GM19455 (cell line): ENCODE data around the gene ADAMTS7.
"Not testable (repeated sequence)": the region's sequence is repeated elsewhere in the genome, so short reads cannot be mapped to it uniquely, and the experiment has no call there.

ENCODE experiments used
- ATAC-seq: cut with Tn5 transposase; IDR thresholded peaks from one replicate; pipeline ENCODE4 v1.9.1; 2021; ENCODE audit not compliant: unreplicated experiment

The ADAMTS7 gene

DNA sequence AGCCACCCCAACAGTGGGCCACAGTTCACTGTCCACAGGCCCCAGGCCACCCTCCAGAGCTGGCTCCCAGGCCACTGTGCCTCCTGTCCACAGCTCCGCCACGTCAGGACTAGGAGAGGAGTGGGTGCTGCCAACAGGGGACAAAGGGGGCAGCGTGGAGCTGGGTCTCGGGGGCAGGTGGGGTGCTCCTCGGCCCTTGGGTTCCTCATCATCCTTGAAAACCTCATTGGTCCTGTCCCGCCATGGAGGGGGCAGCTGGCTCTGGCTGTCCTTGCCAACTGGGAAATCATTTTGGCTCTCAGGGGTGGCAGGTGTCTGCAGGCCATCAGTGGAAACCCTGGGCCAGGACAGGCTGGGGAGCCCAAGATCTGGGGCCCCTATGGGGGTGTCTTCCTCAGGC is 45.2 kb downstream of the ADAMTS7 start:
- ATAC-seq: no peak

DNA sequence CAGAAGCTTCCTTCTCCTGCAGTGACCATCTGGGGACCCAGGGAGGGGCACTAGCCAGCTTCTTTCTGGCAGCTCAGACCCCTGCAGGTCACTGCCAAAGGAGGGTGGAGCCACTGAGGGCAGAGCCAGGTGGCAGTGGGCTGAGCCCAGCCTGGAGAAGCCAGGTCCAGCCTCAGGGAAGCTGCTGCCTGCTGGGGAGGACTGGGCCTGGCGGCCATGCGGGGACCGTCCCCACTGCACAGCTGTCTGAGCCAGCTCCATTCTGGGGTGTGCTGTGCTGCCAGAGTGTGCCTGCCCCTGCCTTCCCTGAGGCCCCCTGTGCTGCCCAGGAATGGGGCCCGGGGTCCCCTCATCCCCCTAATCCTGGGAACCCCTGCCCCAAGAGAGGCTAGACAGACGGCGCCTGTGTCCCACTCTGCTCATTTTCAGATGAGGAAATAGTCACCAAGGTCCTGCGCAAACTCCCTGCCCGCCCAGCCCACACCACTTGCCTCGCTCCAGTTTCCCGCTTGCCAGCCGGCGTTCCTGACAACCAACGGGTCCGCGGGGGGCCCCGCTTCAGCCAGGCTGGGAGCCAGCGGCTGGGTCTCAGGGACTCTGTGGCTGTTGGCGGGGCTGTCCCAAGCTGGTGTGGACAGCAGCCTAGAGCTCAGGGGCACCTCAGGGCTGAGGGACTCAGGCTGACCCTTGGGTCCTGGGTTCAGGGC is 46.0 kb downstream of the ADAMTS7 start:
- not testable (repeated sequence) for ATAC-seq

DNA sequence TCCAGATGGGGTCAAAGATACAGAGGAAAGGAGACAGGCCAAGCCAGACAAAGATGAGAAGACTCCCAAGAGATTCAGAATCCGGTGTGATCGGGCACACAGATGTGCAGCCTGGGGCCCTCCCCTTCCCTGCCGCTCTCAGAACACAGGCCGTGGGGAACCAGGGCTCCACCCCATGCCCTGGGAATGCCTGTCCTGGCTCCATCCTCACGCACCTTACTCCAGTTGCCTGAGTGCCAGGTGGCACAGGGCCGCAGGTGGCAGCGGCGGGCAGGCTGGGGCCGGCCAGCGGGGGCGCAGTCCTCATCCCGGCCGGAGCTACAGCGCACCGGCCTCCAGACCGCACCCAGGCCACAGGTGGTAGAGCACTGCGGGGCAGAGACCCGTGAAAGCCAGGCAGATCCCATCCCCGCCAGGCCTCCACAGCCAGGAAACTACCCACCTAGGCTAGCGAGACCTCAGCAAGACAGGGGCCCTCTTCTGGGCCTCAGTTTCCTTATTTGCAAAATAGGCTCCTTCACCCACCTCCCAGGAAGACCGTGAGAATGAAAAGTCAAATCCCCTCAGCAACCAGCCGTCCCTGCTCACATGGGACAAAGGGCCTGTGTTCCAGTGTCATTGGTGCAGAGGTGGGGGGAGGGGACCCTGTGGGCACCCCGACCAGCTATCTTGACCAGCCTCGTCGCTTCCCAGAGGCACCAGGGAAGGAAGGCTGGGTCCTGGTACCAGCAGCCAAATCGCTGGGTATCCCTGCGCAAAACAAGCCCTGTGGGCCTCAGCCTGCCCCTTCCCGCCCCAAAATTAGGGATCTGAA is 46.7 kb downstream of the ADAMTS7 start:
- ATAC-seq: not testable (repeated sequence)

GRCh38 chr15:78763796-78764241 is 47.4 kb downstream of the ADAMTS7 start:
- no peak for ATAC-seq

DNA sequence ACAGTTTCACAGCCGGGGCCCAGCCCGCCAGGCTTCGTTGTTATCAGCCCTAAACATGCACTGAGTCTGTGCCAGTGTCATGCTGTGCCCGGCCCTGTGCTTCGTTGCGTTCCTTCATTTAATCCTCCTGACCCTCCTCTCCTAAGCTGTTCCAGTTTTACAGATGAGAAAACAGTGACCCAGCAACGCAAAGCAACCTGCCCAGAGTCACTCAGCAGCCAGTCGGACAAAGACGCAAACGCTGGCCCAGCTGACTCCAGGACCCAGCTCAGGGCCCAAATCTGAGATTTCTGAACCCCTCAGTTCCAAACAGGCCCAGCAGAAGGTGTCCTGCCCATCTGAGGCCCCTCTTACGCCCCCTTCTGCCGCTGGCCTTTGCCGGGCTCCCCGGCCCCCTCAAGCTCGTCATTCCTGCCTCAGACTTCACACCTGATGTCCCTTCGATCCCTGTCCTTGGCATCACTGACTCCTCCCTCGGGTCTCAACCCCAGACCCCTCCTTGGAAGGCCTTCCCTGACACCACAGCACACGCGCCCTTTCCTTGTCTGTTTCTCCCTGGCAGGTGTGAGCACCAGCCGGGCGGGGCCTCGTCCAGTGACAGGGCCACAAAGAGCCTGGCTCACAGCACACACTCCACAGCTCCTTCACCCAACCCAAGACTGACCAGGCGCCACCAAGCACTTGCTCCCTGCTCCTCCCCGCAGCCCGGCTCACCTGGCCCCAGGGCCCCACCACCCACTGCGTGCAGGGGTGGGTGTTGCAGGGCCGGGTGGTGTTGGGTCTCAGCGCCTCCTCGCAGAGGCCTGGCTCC is 48.1 kb downstream of the ADAMTS7 start:
- no peak for ATAC-seq

DNA sequence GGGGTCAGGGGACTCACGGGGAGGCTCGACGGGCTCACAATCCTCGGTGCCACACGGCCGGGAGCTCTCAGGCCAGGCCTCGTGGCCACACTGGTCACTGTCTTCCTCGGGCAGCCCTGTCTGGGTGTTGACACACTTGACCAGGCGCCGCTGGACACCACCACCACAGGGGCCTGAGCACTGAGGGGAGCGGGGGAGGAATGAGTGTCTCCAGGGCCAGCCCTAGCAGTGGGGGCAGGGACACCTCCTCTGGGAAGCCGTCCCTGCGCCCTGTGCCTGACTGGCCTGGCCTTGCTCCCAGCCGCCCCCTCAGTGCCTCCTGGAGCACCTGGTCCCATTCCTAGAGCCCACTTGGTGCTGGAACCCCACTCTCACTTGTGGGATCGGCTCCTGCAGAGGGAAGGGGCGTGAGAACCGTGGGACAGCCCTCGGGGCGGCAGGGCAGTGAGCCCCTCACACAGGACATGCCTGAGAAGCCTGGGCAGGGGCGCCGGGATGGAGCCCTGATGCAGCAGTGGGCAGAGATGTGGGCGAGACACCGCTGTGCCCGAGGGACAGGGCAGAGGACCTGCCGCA is 48.8 kb downstream of the ADAMTS7 start:
- ATAC-seq: not testable (repeated sequence)

DNA sequence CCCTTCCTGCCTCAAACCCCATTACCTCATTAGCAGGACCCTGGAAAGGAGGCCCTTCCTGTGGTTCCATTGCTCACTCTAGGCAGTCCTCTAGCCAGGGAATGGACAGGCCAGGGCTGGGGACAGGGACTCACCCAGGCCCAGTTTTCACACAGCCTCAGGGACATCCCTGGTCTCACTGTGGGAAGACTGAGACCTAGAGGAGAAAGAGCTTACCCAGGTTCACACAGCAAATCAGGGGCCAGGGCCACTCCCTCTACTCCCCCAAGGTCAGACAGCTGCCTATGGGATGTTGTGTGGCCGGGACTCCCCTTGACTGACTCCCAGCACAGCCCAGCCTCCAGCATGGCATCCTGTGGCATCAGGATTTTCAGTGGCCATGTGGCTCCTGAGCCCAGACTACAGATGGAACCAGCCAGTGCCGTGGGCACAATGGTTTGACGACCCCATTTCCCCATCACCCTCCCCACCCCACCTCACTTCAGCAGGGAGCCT is 49.3 kb downstream of the ADAMTS7 start:
- no peak for ATAC-seq

GRCh38 chr15:78761475-78761874 is 49.8 kb downstream of the ADAMTS7 start:
- ATAC-seq: peak; percentile 48

GRCh38 chr15:78761020-78761419 is 50.2 kb downstream of the ADAMTS7 start:
- ATAC-seq: no peak

- ATAC-seq: not testable (repeated sequence)
Observed at GRCh38 chr15:78760091-78760882, 51.0 kb downstream of the ADAMTS7 start.

DNA sequence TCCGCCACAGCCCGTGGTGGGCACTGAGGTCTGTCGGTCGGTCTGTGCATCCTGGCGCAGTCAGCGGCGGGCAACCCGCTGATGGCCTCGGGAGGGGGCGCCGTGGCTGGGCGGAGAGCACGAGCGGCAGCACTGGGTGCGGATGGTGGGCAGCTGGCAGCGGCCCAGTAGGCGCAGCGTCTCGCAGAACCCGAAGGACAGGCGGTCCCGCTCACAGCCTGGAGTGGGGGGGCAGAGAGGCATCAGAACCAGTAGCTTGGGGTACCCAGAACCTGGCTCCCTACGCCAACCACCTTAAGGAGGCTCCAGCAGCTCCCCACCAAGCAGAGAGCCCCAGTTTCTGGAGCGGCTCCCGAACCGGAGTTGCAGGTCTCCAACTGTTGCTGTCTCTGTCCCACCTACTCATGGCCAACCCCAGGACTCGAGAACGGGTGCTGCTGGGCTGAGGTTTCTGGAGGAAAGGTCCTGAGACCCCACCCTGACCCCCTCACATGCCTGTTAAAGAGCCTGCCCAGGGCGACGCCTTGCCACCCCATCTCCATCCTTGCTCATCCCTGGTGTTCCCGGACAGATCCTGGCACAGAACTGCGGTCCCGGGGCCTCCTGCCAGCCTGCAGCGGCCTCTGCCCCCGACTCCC is 51.8 kb downstream of the ADAMTS7 start:
- ATAC-seq: not testable (repeated sequence)

DNA sequence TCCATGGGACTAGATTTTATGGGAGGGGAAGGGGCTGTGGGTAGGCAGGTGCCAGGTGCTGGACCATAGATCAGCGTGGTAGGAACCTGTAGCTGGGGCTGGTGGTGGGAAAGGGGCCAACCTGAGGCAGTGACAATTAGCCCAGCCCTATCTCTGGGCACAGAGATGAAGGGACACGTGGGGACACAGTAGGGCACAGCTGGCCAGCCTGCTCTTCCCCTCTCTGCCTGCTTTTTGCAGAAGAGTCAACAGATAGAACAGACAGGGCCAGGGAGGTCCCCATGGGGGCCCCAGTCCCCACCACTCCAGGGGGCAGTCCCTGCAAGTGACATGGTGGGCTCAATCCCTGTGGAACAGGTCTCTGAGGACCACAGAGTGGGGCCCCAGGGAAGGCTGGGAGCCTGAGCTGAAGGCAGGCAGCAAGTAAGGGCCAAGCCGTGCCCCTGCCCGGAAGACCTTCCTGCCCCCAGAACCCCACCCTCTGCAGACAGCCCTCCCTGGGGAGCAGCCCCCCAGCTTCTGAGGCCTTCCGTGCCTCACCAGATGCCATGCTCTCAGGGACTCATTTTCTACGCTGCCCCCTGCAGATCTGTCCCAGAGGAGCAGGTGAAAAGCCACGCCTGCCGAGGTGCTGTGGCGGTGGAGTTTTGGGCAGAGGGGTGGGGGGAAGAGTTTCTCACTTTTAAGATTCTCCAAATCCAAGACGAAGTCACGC is 52.6 kb downstream of the ADAMTS7 start:
- ATAC-seq: not testable (repeated sequence)

DNA sequence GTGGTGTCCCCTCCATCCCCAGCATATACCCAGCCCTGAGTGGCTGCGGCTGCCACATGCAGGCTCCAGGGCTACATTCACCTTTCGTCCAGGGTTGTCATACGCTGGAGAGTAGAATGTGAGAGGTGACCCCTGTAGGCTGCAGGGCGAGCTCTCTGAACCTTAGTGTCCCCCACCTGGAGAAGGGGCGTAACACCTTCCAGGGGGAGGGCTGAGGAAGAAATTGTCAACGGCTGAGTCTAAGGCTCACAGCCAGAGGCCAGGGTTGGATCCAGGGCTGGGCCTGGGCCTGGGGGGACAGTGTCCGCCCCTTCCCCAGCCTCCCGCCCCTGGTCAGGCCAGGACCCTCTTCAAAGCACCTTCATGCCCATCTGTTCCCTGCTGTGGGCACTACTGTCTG is 53.2 kb downstream of the ADAMTS7 start:
- ATAC-seq: not testable (repeated sequence)

GRCh38 chr15:78757636-78757905 is 53.7 kb downstream of the ADAMTS7 start:
- no peak for ATAC-seq

- ATAC-seq: peak; percentile 38
Observed at GRCh38 chr15:78756781-78757635, 54.3 kb downstream of the ADAMTS7 start.

GRCh38 chr15:78755900-78756591 is 55.2 kb downstream of the ADAMTS7 start:
- ATAC-seq: peak; percentile 41

GRCh38 chr15:78754637-78755280 is 56.5 kb downstream of the ADAMTS7 start:
- not testable (repeated sequence) for ATAC-seq
